OCI-LY3 (cell line): ENCODE measurements around the gene SERINC5.

Experiments used
- H2AFZ ChIP-seq: fragments of 200-600, 300-600 bp; shearing (Covaris generic); 2 replicates; pipeline ENCODE4 v1.6.0; 2014; ENCODE audit warnings: antibody characterized with exemption, low read depth, low read length
- H3K27ac ChIP-seq: fragments of 200-600, 300-600 bp; sonication (generic); 2 replicates; pipeline ENCODE4 v1.5.1; 2014; ENCODE audit warnings: mild to moderate bottlenecking, low read length, moderate library complexity, mixed read lengths
- H3K27me3 ChIP-seq: fragments of 200-600, 300-600 bp; sonication (generic); 2 replicates; pipeline ENCODE4 v1.6.1; 2014; ENCODE audit warnings: low read depth, low read length, mixed read lengths
- H3K36me3 ChIP-seq: fragments of 200-600, 300-600 bp; sonication (generic); replicated peaks from 2 replicates; pipeline ENCODE3; 2014; ENCODE audit warnings: low read depth, low read length, mixed read lengths
- H3K4me1 ChIP-seq: fragments of 300-600, 200-600 bp; sonication (generic); 2 replicates; pipeline ENCODE4 v1.6.1; 2014; ENCODE audit warnings: low read length, mixed read lengths
- H3K4me2 ChIP-seq: fragments of 200-600, 300-600 bp; sonication (generic); 2 replicates; pipeline ENCODE4 v1.6.1; 2014; ENCODE audit warnings: low read length, mixed read lengths
- H3K4me3 ChIP-seq: fragments of 300-600, 200-600 bp; sonication (generic); 2 replicates; pipeline ENCODE4 v1.5.1; 2014; ENCODE audit warnings: antibody characterized with exemption, mild to moderate bottlenecking, low read length, moderate library complexity
- H3K79me2 ChIP-seq: fragments of 300-600, 200-600 bp; shearing (Covaris generic); 2 replicates; pipeline ENCODE4 v1.6.1; 2014; ENCODE audit warnings: mild to moderate bottlenecking, low read length, mixed read lengths
- H3K9ac ChIP-seq: fragments of 300-600, 200-600 bp; shearing (Covaris generic); 2 replicates; pipeline ENCODE4 v1.6.0; 2014; ENCODE audit warnings: mild to moderate bottlenecking, low read length, moderate library complexity
- H3K9me3 ChIP-seq: fragments of 200-600, 300-600 bp; shearing (Covaris generic); 2 replicates; pipeline ENCODE4 v1.6.1; 2014; ENCODE audit warnings: low read length, mixed read lengths; ENCODE audit not compliant: insufficient read depth
- H4K20me1 ChIP-seq: fragments of 200-600, 300-600 bp; sonication (generic); 2 replicates; pipeline ENCODE4 v1.6.1; 2016; ENCODE audit warnings: low read length, mixed read lengths; ENCODE audit not compliant: insufficient read depth
- EZH2phosphoT487 ChIP-seq: fragments of 200-600 bp; shearing (Covaris generic); IDR thresholded peaks from 2 replicates; pipeline ENCODE4 v1.6.1; 2018; ENCODE audit warnings: antibody characterized with exemption, mixed run types, low read depth
- TF ChIP-seq, protein P1 (sequence below): fragments of 200-600, 300-600 bp; sonication (generic); IDR thresholded peaks from 2 replicates; pipeline ENCODE4 v1.5.1; 2014; ENCODE audit warnings: antibody characterized with exemption, low read length, low read depth

SERINC5 gene

GRCh38 chr5:80243567-80243966, 12.3 kb downstream of the SERINC5 start:
- H3K9me3 ChIP-seq, result peaks cover 5% of the 10 kb centered on the region; the same call in 1 of the 2 replicates
- H3K27me3 ChIP-seq, result no peaks in the 10 kb centered on the region
- TF ChIP-seq EZH2phosphoT487, result no peak
- TF ChIP-seq, protein P1, sequence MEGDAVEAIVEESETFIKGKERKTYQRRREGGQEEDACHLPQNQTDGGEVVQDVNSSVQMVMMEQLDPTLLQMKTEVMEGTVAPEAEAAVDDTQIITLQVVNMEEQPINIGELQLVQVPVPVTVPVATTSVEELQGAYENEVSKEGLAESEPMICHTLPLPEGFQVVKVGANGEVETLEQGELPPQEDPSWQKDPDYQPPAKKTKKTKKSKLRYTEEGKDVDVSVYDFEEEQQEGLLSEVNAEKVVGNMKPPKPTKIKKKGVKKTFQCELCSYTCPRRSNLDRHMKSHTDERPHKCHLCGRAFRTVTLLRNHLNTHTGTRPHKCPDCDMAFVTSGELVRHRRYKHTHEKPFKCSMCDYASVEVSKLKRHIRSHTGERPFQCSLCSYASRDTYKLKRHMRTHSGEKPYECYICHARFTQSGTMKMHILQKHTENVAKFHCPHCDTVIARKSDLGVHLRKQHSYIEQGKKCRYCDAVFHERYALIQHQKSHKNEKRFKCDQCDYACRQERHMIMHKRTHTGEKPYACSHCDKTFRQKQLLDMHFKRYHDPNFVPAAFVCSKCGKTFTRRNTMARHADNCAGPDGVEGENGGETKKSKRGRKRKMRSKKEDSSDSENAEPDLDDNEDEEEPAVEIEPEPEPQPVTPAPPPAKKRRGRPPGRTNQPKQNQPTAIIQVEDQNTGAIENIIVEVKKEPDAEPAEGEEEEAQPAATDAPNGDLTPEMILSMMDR, result no peak
- H3K36me3 ChIP-seq, result no peaks in the 10 kb centered on the region
- no peak overlapping the region for H2AFZ ChIP-seq
- H3K4me3 ChIP-seq, result no peak overlapping the region
- no peak overlapping the region for H3K4me2 ChIP-seq
- H3K27ac ChIP-seq, result no peak overlapping the region
- H3K4me1 ChIP-seq, result no peaks in the 10 kb centered on the region
- H3K79me2 ChIP-seq, result no peaks in the 10 kb centered on the region
- H3K9ac ChIP-seq, result no peak overlapping the region
- no peaks in the 10 kb centered on the region for H4K20me1 ChIP-seq

GRCh38 chr5:80242849-80243248, 13.0 kb downstream of the SERINC5 start:
- Histone ChIP-seq H3K27me3 (no peaks in the 10 kb centered on the region), H3K9me3 (peaks cover 5% of the 10 kb centered on the region; the same call in 1 of the 2 replicates), H3K4me2 (no peak overlapping the region), H3K27ac (no peak overlapping the region), H3K9ac (no peak overlapping the region), H4K20me1 (no peaks in the 10 kb centered on the region), H2AFZ (no peak overlapping the region), H3K4me1 (no peaks in the 10 kb centered on the region), H3K4me3 (no peak overlapping the region), H3K36me3 (no peaks in the 10 kb centered on the region), H3K79me2 (no peaks in the 10 kb centered on the region)
- TF ChIP-seq EZH2phosphoT487, result no peak
- TF ChIP-seq, protein P1, result no peak

DNA sequence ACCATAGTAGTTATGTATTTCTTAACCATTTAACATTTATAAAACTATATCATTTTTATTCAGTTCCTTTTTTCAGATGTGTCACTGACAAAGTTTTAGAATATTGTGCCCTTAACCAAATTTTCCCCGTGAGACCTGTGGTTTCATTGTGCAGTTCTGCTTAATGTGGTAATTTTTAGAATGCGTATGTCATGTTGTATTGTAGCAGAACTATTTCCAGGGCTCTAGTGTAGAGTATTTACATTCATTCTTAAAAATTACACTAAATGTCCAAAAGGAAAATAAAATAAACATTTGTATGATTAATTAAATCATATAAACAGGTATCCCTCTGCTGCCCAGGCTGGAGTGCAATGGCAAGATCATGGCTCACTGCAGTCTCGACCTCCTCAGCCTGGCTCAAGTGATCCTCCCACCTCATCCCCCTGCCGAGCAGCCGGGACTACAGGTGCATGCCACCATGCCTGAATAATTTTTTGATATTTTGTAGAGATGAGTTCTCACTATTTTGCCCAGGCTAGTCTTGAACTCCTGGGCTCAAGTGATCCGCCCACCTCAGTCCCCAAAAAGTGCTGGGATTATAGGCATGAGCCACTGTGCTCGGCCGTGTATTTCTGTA, 15.4 kb downstream of the SERINC5 start:
- Histone ChIP-seq H3K4me1 (no peaks in the 10 kb centered on the region), H2AFZ (no peak overlapping the region), H3K9ac (no peak overlapping the region), H4K20me1 (no peaks in the 10 kb centered on the region), H3K36me3 (no peaks in the 10 kb centered on the region), H3K79me2 (no peaks in the 10 kb centered on the region), H3K4me3 (no peak overlapping the region), H3K27ac (no peak overlapping the region), H3K4me2 (no peak overlapping the region), H3K27me3 (no peaks in the 10 kb centered on the region), H3K9me3 (peaks cover 5% of the 10 kb centered on the region; the same call in 1 of the 2 replicates)
- no peak for TF ChIP-seq EZH2phosphoT487
- TF ChIP-seq, protein P1, result no peak

DNA sequence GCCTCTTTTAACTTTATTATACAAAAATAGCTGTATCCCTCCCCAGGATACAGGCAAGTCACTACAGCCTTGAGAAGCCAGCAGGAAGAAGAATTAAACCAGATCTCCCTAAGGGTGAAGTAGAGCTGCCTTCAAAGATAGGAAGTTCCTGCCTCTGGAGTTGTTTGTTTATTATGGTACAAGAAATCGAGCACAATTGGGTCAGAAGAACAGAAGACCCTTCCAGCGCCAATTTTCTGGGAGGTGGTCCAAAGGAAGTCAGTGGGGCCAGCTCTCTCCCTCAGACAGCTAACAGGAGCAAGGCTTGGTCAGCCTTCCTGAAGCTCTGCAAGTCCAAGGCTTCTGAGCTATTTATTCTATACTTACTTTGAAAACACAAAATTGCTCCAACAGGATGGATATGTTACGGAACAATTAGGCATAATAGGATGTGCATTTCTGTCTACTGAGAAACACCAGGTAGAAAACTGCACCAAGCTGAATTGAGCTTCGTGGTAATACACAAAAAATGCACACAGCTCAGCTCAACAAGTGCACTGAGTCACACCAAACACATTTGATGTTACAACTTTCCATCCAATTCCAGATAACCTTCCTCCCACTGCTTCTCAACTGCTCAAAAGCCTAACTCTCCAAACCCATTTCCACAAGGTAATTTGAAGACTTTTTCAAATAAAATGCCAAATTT, 16.0 kb downstream of the SERINC5 start:
- H3K27me3 ChIP-seq, result no peaks in the 10 kb centered on the region
- H3K79me2 ChIP-seq, result no peaks in the 10 kb centered on the region
- no peak overlapping the region for H3K9ac ChIP-seq
- H4K20me1 ChIP-seq, result no peaks in the 10 kb centered on the region
- no peak for TF ChIP-seq EZH2phosphoT487
- TF ChIP-seq, protein P1, result no peak
- H3K4me1 ChIP-seq, result no peaks in the 10 kb centered on the region
- H2AFZ ChIP-seq, result no peak overlapping the region
- H3K27ac ChIP-seq, result no peak overlapping the region
- H3K36me3 ChIP-seq, result no peaks in the 10 kb centered on the region
- H3K4me2 ChIP-seq, result no peak overlapping the region
- H3K9me3 ChIP-seq, result peaks cover 5% of the 10 kb centered on the region; the same call in 1 of the 2 replicates
- H3K4me3 ChIP-seq, result no peak overlapping the region
